NT2/D1 (cell line): ENCODE data around the gene METTL16.

Source experiments
- DNase-seq: peaks from one replicate; pipeline ENCODE4 v3.0.0-alpha.2; 2011; ENCODE audit warnings: low read depth, low spot score
- H3K27me3 ChIP-seq: 2 replicates; pipeline ENCODE4 v1.6.0; 2011; ENCODE audit warnings: mild to moderate bottlenecking; ENCODE audit not compliant: insufficient read length, insufficient read depth
- H3K36me3 ChIP-seq: 2 replicates; pipeline ENCODE4 v1.6.1; 2011; ENCODE audit warnings: mild to moderate bottlenecking, low read length, mixed read lengths; ENCODE audit not compliant: insufficient read depth, insufficient read length
- H3K4me1 ChIP-seq: 2 replicates; pipeline ENCODE4 v1.5.1; 2011; ENCODE audit not compliant: insufficient read depth, insufficient read length
- H3K4me3 ChIP-seq: 2 replicates; pipeline ENCODE4 v1.5.1; 2011; ENCODE audit warnings: low read depth; ENCODE audit not compliant: insufficient read length
- H3K9ac ChIP-seq: 2 replicates; pipeline ENCODE4 v1.6.0; 2011; ENCODE audit warnings: low read depth; ENCODE audit not compliant: insufficient read length
- H3K9me3 ChIP-seq: 2 replicates; pipeline ENCODE4 v1.5.1; 2011; ENCODE audit warnings: mild to moderate bottlenecking, low read length; ENCODE audit not compliant: insufficient read depth
- SUZ12 ChIP-seq: IDR thresholded peaks from 2 replicates; pipeline ENCODE4 v1.6.1; 2011; ENCODE audit not compliant: insufficient read length, insufficient read depth; ENCODE audit errors: extremely low read depth
- YY1 ChIP-seq: IDR thresholded peaks from 2 replicates; pipeline ENCODE4 v1.6.1; 2011; ENCODE audit not compliant: insufficient read length, insufficient read depth
- ZNF274 ChIP-seq: IDR thresholded peaks from 2 replicates; pipeline ENCODE4 v1.6.1; 2011; ENCODE audit warnings: mild to moderate bottlenecking, low read depth, low read length

Gene METTL16

DNA sequence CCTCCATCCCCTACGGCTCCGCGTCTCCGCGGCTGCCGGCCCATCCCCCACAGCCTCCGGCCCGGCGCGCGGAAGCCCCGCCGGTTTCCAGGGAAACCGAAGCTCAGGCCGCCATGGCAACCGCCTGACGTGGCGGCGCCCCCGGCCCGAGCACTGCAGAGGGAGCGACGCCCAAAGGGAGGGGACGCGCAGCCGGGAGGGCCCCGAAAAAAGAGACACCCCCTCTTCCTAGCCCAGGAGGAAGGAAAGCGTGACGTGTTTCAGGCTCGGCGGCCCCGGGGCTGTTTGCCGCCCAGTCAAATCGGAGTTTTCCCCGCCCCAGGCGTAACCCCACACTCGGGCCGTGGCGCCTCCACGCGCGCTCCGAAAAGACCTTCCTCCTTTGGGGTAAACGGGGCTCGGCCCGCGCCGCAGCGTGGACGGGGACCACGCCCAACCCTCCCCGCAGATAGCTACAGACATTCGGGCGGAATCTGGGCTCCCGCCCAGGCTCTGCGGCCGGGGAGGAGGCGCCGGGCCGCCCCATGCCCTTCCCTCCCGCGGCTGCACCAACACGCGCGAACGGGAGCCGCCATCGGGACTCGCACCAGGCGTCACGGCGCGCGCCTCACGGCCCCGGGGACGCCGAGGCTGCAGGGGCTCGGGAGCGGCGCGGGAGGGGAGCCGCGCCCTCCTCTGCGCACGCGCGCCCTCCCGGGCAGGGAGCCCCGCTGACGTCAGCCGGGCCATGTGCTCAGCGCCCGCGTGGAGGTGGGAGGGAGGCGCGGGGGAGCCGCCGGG lies 118.3 kb downstream of the METTL16 start:
- DNase-seq, result peak; percentile 68
- TF ChIP-seq YY1, result no peak
- no peak for TF ChIP-seq SUZ12
- TF ChIP-seq ZNF274, result no peak
- Histone ChIP-seq H3K4me1 (peaks cover 45% of the 10 kb centered on the region), H3K9ac (peak overlapping the region; percentile 96), H3K4me3 (peak overlapping the region; percentile 75), H3K9me3 (no peaks in the 10 kb centered on the region), H3K27me3 (no peaks in the 10 kb centered on the region), H3K36me3 (peaks cover 3% of the 10 kb centered on the region)

DNA sequence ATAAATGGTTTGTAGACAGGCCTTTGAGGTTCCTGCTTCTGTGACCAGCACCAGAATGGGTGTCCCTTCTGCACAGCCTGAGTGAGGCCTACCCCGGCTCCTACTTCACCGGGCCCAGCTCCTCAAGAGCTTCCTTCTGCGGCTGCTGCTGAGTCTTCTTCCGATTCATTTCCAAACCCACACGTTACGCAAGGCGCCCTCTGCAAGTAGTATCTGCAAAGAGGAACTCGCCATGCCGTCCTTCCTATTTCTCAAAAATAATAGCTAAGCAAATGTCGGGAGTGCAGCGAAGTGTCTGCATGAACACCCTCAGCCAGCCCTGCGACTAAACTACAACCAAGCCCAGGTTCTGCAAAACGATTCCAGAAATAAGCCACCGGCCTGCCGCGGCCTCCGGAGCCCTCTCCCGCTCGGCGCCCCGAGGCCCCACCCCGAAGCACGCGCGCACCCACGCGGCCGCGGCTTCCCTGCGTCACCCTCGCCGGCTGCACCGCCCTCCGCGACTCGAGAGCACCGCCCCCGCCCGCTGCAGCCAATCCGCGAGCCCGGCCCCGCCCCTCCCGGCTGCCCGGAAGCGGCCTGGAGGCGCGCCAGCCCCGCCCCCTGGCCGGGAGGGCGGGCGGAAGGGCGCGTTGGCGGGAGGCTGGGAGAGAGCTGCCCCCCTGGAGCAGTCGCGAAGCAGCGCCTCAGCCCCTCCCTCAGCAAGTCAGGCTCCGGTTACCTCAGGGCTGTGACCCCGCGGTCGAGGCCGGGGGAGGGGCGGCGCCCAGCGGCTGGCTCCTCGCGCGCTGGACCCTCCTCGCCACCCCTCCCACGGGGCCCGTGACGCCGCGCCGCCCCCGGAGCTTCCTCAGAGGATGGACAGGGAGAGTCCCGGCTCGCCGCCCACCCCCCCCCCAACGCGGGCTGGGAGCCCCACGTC lies 119.2 kb downstream of the METTL16 start:
- DNase-seq, result peak; percentile 89
- Histone ChIP-seq H3K4me3 (peak overlapping the region; percentile 69), H3K9ac (peak overlapping the region; percentile 96), H3K9me3 (no peaks in the 10 kb centered on the region), H3K27me3 (no peaks in the 10 kb centered on the region), H3K36me3 (peaks cover 11% of the 10 kb centered on the region), H3K4me1 (peaks cover 37% of the 10 kb centered on the region)
- no peak for TF ChIP-seq ZNF274
- no peak for TF ChIP-seq SUZ12
- TF ChIP-seq YY1, result no peak

DNA sequence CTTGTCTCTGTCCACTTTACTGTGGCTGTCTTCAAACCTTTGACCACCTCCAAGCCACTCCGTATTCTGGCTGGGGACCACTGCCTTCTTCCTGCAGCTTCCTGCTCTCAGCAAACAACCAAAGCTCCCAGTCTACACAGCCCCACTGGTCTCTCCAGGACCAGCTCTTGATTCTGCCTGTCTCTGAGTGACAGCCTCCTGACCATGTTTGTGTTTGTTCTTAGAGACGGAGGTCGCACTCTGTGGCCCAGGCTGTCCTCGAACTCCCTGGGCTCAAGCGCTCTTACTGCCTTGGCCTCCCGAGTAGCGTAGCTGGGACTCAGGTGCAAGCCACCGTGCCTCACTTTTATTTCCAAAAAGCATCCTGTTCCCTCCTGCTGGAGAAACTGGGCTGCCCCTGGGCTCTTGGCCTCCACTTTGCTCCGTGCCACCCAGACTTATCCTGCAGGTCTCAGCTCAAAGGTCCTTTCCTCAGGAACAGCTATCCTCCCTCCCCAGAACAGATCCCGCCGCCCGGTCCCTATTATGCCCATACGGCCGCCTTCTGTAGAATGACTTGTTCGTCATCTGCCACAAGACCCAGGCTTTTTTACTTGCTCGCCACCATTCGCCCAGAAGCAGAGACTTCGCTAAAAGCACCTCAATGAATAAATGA lies 120.0 kb downstream of the METTL16 start:
- Histone ChIP-seq H3K9me3 (no peaks in the 10 kb centered on the region), H3K4me3 (peak overlapping the region; percentile 69), H3K27me3 (no peaks in the 10 kb centered on the region), H3K36me3 (peaks cover 19% of the 10 kb centered on the region), H3K9ac (peak overlapping the region; percentile 85), H3K4me1 (peaks cover 33% of the 10 kb centered on the region)
- DNase-seq, result no peak
- TF ChIP-seq SUZ12 (no peak), ZNF274 (no peak)

DNA sequence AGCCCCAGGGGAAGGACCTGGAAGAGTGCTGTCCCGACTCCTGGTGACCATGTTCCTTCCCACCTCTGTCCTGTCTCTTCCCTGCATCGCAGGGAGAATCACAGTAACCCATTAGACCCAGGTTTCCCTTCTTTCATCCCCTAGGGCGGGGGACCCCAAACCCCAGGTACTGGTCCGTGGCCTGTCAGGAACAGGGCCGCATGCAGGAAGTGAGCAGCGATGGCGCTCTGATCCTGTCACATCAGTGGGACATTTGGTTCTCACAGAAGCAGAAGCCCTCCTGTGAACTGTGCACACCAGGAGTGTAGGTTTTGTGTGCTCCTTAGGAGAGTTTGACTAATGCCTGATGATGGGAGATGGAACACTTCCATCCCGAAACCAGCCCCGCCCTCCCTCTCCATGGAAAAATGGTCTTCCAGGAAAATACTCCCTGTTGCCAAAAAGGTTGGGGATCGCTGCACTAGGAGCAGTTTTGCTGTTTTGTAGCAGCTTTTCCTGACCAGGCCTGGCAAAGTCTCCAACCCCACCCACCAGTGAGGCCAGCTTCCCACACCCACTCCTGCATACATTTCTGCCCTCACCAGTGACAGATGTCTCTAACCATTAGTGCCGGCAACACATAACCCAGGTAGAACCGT lies 121.4 kb downstream of the METTL16 start:
- Histone ChIP-seq H3K4me1 (peaks cover 27% of the 10 kb centered on the region), H3K9me3 (no peaks in the 10 kb centered on the region), H3K4me3 (no peak overlapping the region), H3K36me3 (peaks cover 27% of the 10 kb centered on the region), H3K27me3 (no peaks in the 10 kb centered on the region), H3K9ac (no peak overlapping the region)
- no peak for DNase-seq
- TF ChIP-seq ZNF274 (no peak), YY1 (no peak), SUZ12 (no peak)

DNA sequence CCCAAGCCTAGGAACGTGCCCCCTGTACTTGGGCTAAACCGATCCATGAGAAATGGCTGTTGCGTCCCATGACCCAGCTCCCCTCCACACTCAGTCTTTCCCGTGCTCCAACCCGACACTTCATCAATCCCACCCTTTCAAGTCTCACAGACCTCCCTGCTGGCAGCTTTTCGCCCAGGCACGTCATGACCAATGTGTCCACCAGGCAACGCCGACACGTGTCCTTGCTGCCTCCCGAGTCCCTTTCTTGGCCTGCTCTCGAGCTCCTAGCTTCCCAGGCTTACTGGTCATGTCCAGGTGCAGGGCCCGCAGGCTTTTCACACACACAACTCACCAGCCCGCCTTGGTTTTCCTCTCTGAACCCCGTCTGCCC lies 123.0 kb downstream of the METTL16 start:
- no peak for DNase-seq
- Histone ChIP-seq H3K4me3 (no peak overlapping the region), H3K4me1 (peaks cover 29% of the 10 kb centered on the region), H3K36me3 (peaks cover 27% of the 10 kb centered on the region), H3K27me3 (no peaks in the 10 kb centered on the region), H3K9me3 (no peaks in the 10 kb centered on the region), H3K9ac (peak overlapping the region; percentile 26)
- TF ChIP-seq ZNF274 (no peak), YY1 (no peak), SUZ12 (no peak)

DNA sequence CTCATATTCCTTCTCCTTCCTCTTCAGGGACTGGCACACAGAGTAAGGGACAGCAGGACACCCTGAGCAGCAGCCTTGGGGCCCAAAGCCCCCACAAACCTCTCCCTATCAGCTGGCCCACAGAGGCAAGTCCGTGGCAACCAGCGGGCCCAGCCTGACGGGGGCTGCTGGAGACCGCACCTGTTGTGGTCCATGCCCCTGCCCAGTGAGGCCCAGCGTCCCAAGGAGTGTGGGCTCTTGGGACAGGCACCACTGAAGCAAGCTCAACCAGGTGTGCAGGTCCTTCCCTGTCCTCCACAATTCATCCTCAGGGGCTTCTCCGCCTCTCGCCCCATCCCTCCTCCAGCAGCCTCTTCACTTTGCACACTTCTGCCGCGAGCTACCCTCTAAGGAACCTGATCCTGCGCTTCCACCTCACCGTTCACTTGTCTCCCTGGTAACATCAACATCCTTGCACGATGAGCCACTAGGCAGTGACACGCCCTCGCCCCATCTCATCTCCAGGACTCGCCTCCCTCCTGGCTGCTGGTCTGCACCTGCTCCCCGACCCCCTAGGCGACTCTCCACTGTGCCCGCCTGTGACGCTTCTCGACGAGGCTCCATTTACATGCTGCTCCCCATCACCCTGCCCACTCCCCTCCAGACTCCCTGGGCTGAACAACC lies 123.5 kb downstream of the METTL16 start:
- Histone ChIP-seq H3K36me3 (peaks cover 27% of the 10 kb centered on the region), H3K27me3 (no peaks in the 10 kb centered on the region), H3K9ac (no peak overlapping the region), H3K4me3 (no peak overlapping the region), H3K4me1 (peaks cover 30% of the 10 kb centered on the region), H3K9me3 (no peaks in the 10 kb centered on the region)
- no peak for DNase-seq
- no peak for TF ChIP-seq SUZ12
- no peak for TF ChIP-seq YY1
- TF ChIP-seq ZNF274, result no peak
